Spleen (tissue), 7 donors: ENCODE measurements around the gene GRAMD2B.

Source experiments
- CTCF ChIP-seq, 11 experiments: fragments of 200-600 bp in 7 of 11; fragments of 450-650 bp in 4 of 11; sonication (generic) in 4 of 11; IDR thresholded peaks in 8 of 11; conservative IDR thresholded peaks in 3 of 11; 1 replicate in 7 of 11; 2 replicates in 4 of 11; pipeline versions ENCODE4 v1.4.0 to v1.8.0; 2016 to 2021; ENCODE audit warnings: antibody characterized with exemption in 11 of 11, inconsistent platforms in 4 of 11, mild to moderate bottlenecking in 1 of 11
- POLR2A ChIP-seq, 3 donors: fragments of 450-650 bp; IDR thresholded peaks; one replicate each; pipeline ENCODE4 v1.5.1; 2017; ENCODE audit warnings: antibody characterized with exemption in 3 of 3, mild to moderate bottlenecking in 1 of 3
- POLR2AphosphoS5 ChIP-seq, 3 donors: sonication (generic); formaldehyde crosslinking; IDR thresholded peaks; one replicate each; pipeline ENCODE4 v1.5.1; 2017; ENCODE audit warnings: antibody characterized with exemption in 3 of 3
- donor health status: DM: no; HTN: no; CAD: no; lungs with moderate emphysema.
- donor health status: DM: no; HTN: no; CAD: no.
- donor health status: DM: no; HTN: no; CAD: no.

GRCh38 chr5:126503602-126504104 is 80.4 kb downstream of the GRAMD2B start:
- TF ChIP-seq POLR2A (IDR thresholded peaks at IDR 0.05) = no peak
- no peak for TF ChIP-seq CTCF (IDR thresholded peaks at IDR 0.05 in 8 of 11, conservative IDR thresholded peaks at IDR 0.05 in 3 of 11)
- peak in 1 of 3 donors; percentile 55 for TF ChIP-seq POLR2AphosphoS5 (IDR thresholded peaks at IDR 0.05)
